Measurements from ENCODE around the gene PRR19. TPM values are rescaled to one million over a fixed set of nuclear protein-coding genes. Genes with fewer than 3 reads are reported as not detected.
"Not testable (repeated sequence)": the region's sequence is repeated elsewhere in the genome, so short reads cannot be mapped to it uniquely, and the experiment has no call there.

The PRR19 gene
- total RNA-seq, 4 donors from 2014 or later: 0.73 to 1.7 (median 1.1) TPM

GRCh38 chr19:42326969-42327368 is 25.0 kb downstream of the PRR19 start:
- Histone ChIP-seq H3K9me3 (no peaks in the 10 kb centered on the region), H3K36me3 (no peaks in the 10 kb centered on the region), H3K4me1 (peaks cover 36% of the 10 kb centered on the region), H3K4me3 (no peak overlapping the region), H3K27me3 (peaks cover 27% of the 10 kb centered on the region), H3K27ac (no peak overlapping the region)
- DNase-seq (ENCODE audit: low spot score in 2 of 2): no peak
- TF ChIP-seq CTCF (IDR thresholded peaks at IDR 0.05) (no peak), POLR2AphosphoS5 (IDR thresholded peaks at IDR 0.05) (no peak), POLR2A (IDR thresholded peaks at IDR 0.05) (no peak), EP300 (IDR thresholded peaks at IDR 0.05) (no peak)

- no peaks in the 10 kb centered on the region for H3K36me3 ChIP-seq
- no peaks in the 10 kb centered on the region for H3K9me3 ChIP-seq
- no peak overlapping the region for H3K4me3 ChIP-seq
- no peak for DNase-seq (ENCODE audit: low spot score in 2 of 2)
- no peak for TF ChIP-seq POLR2A (IDR thresholded peaks at IDR 0.05)
- no peak for TF ChIP-seq POLR2AphosphoS5 (IDR thresholded peaks at IDR 0.05)
- no peak for TF ChIP-seq CTCF (IDR thresholded peaks at IDR 0.05)
- TF ChIP-seq EP300 (IDR thresholded peaks at IDR 0.05): no peak
- peaks cover 36% of the 10 kb centered on the region for H3K4me1 ChIP-seq
- 86% methylated on average over 5 of the region's 5 CpGs for WGBS
- H3K27me3 ChIP-seq: peaks cover 23% of the 10 kb centered on the region
- H3K27ac ChIP-seq: no peak overlapping the region
These were observed 25.4 kb downstream of the PRR19 start for GRCh38 chr19:42327381-42327780.

GRCh38 chr19:42328106-42328505 is 26.2 kb downstream of the PRR19 start:
- peaks cover 36% of the 10 kb centered on the region for H3K4me1 ChIP-seq
- peaks cover 18% of the 10 kb centered on the region for H3K27me3 ChIP-seq
- H3K36me3 ChIP-seq: no peaks in the 10 kb centered on the region
- H3K9me3 ChIP-seq: no peaks in the 10 kb centered on the region
- H3K27ac ChIP-seq: no peak overlapping the region
- no peak for DNase-seq (ENCODE audit: low spot score in 2 of 2)
- H3K4me3 ChIP-seq: no peak overlapping the region
- WGBS: 46% methylated on average over 1 of the region's 1 CpG
- TF ChIP-seq EP300 (IDR thresholded peaks at IDR 0.05): no peak
- no peak for TF ChIP-seq POLR2A (IDR thresholded peaks at IDR 0.05)
- TF ChIP-seq CTCF (IDR thresholded peaks at IDR 0.05): no peak
- no peak for TF ChIP-seq POLR2AphosphoS5 (IDR thresholded peaks at IDR 0.05)

GRCh38 chr19:42328854-42329253 is 26.9 kb downstream of the PRR19 start:
- H3K36me3 ChIP-seq: no peaks in the 10 kb centered on the region
- no peaks in the 10 kb centered on the region for H3K9me3 ChIP-seq
- no peak overlapping the region for H3K4me3 ChIP-seq
- no peak for DNase-seq (ENCODE audit: low spot score in 2 of 2)
- H3K4me1 ChIP-seq: peaks cover 33% of the 10 kb centered on the region
- H3K27me3 ChIP-seq: peaks cover 11% of the 10 kb centered on the region
- WGBS: 79% methylated on average over 2 of the region's 2 CpGs
- no peak for TF ChIP-seq CTCF (IDR thresholded peaks at IDR 0.05)
- no peak for TF ChIP-seq POLR2AphosphoS5 (IDR thresholded peaks at IDR 0.05)
- TF ChIP-seq EP300 (IDR thresholded peaks at IDR 0.05): no peak
- TF ChIP-seq POLR2A (IDR thresholded peaks at IDR 0.05): no peak
- H3K27ac ChIP-seq: no peak overlapping the region

- 45% methylated on average over 2 of the region's 2 CpGs for WGBS
These were observed 28.3 kb downstream of the PRR19 start for GRCh38 chr19:42330241-42330711.

GRCh38 chr19:42331333-42331732 is 29.4 kb downstream of the PRR19 start:
- DNase-seq (ENCODE audit: low spot score in 2 of 2); H3K9me3 ChIP-seq; H3K4me3 ChIP-seq; H3K27me3 ChIP-seq; H3K27ac ChIP-seq: not testable (repeated sequence)
- 82% methylated on average over 2 of the region's 3 CpGs for WGBS
- Histone ChIP-seq H3K36me3 (peaks cover 12% of the 10 kb centered on the region), H3K4me1 (peaks cover 14% of the 10 kb centered on the region)

More at GRCh38 chr19:42330241-42330711, 28.3 kb downstream of the PRR19 start:
- Histone ChIP-seq H3K36me3 (peaks cover 6% of the 10 kb centered on the region), H3K4me3 (no peak overlapping the region), H3K27me3 (no peaks in the 10 kb centered on the region), H3K4me1 (peaks cover 20% of the 10 kb centered on the region), H3K9me3 (no peaks in the 10 kb centered on the region), H3K27ac (no peak overlapping the region)
- no peak for TF ChIP-seq EP300 (IDR thresholded peaks at IDR 0.05)
- TF ChIP-seq CTCF (IDR thresholded peaks at IDR 0.05): no peak
- TF ChIP-seq POLR2A (IDR thresholded peaks at IDR 0.05): no peak
- TF ChIP-seq POLR2AphosphoS5 (IDR thresholded peaks at IDR 0.05): no peak
- no peak for DNase-seq (ENCODE audit: low spot score in 2 of 2)

All from suprapubic skin (tissue), 4 donors.